ENCODE measurements around the gene TIMM44. TPM values are rescaled to one million over a fixed set of nuclear protein-coding genes. Genes with fewer than 3 reads are reported as not detected.

TIMM44 gene
- total and polyA plus RNA-seq, 2 of the 8 experiments (the other 6 are each of a cell fraction or from before 2014, with no cell fraction given) = 131 to 150 TPM

GRCh38 chr19:7977723-7978040 is 34.2 kb upstream of the TIMM44 start:
- H2BK120ac ChIP-seq (replicated peaks; ENCODE audit: low read depth, low read length) = no peak overlapping the region
- H4K91ac ChIP-seq (replicated peaks; ENCODE audit: insufficient read length, low read length) = no peak overlapping the region
- H2BK5ac ChIP-seq (ENCODE audit: low read depth, low read length) = no peak overlapping the region
- no peak overlapping the region for H3K23ac ChIP-seq (ENCODE audit: insufficient read length)
- no peak overlapping the region for H3K18ac ChIP-seq (ENCODE audit: extremely low read depth, low read length)
- no peaks in the 10 kb centered on the region; a peak in 1 of 4 replicates for H3K79me2 ChIP-seq (ENCODE audit: control insufficient read depth in 1 of 2, insufficient read depth in 2 of 2, low read length in 2 of 2)
- no peaks in the 10 kb centered on the region for H3K27me3 ChIP-seq (replicated peaks in 1 of 4; ENCODE audit: control insufficient read depth in 3 of 4, extremely low read depth in 1 of 4, insufficient read depth in 3 of 4, low read length in 3 of 4)
- no peak overlapping the region for H4K5ac ChIP-seq (ENCODE audit: insufficient read length, low read depth, low read length)
- WGBS, 2 experiments (ENCODE audit: extremely low coverage in 1 of 2, insufficient coverage in 1 of 2, insufficient read length in 1 of 2, insufficient replicate concordance in 2 of 2, low coverage in 1 of 2, low lambda C conversion rate in 2 of 2, missing lambda C conversion rate in 1 of 2) = 98% methylated on average over 6 of the region's 6 CpGs; no CpG with 5 or more reads in 1 of the 2 experiments
- no peak overlapping the region for H2BK12ac ChIP-seq (ENCODE audit: low read depth, low read length)
- no peak overlapping the region for H2BK15ac ChIP-seq (ENCODE audit: low read length)
- no peak overlapping the region for H2AK5ac ChIP-seq (ENCODE audit: low read depth, low read length)
- no peak for FAIRE-seq
- no peak overlapping the region for H3K14ac ChIP-seq (ENCODE audit: insufficient read length)
- H3K9me3 ChIP-seq (ENCODE audit: insufficient read depth in 2 of 2, low read depth in 1 of 2, low read length in 1 of 2) = no peaks in the 10 kb centered on the region
- CTCF ChIA-PET (ENCODE audit: partially characterized antibody) = interaction anchor here (1.2 kb wide), 2 partner anchors 12 to 34 kb away, joined by 3 to 4 read pairs; partner anchors contain the start of gene TIMM44
- no peak overlapping the region for H3K27ac ChIP-seq (ENCODE audit: low read depth, low read length)
- peaks cover 14% of the 10 kb centered on the region for H3K79me1 ChIP-seq (ENCODE audit: low read depth, low read length)
- H4K20me1 ChIP-seq (replicated peaks in 1 of 2; ENCODE audit: control insufficient read depth in 1 of 2, insufficient read depth in 2 of 2, low read length in 2 of 2) = peaks cover 22 to 48% of the 10 kb centered on the region in 2 experiments
- POLR2A ChIA-PET (ENCODE audit: partially characterized antibody) = interaction anchor here (1.4 kb wide), 1 partner anchor 34 kb away, joined by 3 read pairs; the partner anchor contains the start of gene TIMM44
- H3K23me2 ChIP-seq (ENCODE audit: low read depth, low read length) = no peaks in the 10 kb centered on the region
- H3K4me3 ChIP-seq (ENCODE audit: extremely low read depth in 1 of 4, insufficient read depth in 2 of 4, low read depth in 3 of 4, low read length in 4 of 4) = no peak overlapping the region; a peak in 1 of 8 replicates
- H2BK20ac ChIP-seq (ENCODE audit: low read length) = no peak overlapping the region
- no peak for DNase-seq (ENCODE audit: low read depth in 1 of 2, low spot score in 2 of 2)
- H4K8ac ChIP-seq (ENCODE audit: extremely low read depth, insufficient read depth, low read length) = no peak overlapping the region
- H2AFZ ChIP-seq (ENCODE audit: low read length) = no peak overlapping the region
- no peak overlapping the region for H3K4ac ChIP-seq (replicated peaks; ENCODE audit: insufficient read length, low read depth, low read length)
- no peak overlapping the region for H3K4me2 ChIP-seq (ENCODE audit: insufficient read depth in 1 of 2, low read depth in 2 of 2, low read length in 2 of 2)
- H3K56ac ChIP-seq (replicated peaks; ENCODE audit: insufficient read length, low read depth, low read length) = no peak overlapping the region
- no peaks in the 10 kb centered on the region for H3K4me1 ChIP-seq (replicated peaks in 1 of 4; ENCODE audit: control insufficient read depth in 3 of 4, insufficient read depth in 4 of 4, low read length in 3 of 4)
- peaks cover 26 to 77% (median 51%) of the 10 kb centered on the region in 4 experiments for H3K36me3 ChIP-seq (ENCODE audit: control insufficient read depth in 2 of 4, insufficient read depth in 4 of 4, low read length in 3 of 4)
- no peak overlapping the region for H3K9ac ChIP-seq (replicated peaks in 1 of 4; ENCODE audit: extremely low read depth in 1 of 4, low read depth in 3 of 4, low read length in 3 of 4)
- TF ChIP-seq HDAC2 (IDR thresholded peaks at IDR 0.05; ENCODE audit: borderline replicate concordance in 1 of 2, low read depth in 2 of 2, low read length in 2 of 2) = no peak
